Hematopoietic multipotent progenitor cell treated with erythropoietin and hydrocortisone succinate and interleukin-3 and kit ligand, for 15 days (in vitro differentiated cells): Measurements from ENCODE around the gene ARL2BP.
A peak's percentile ranks its signal among the peaks of the same experiment; 100 is the strongest.

Source experiments
- DNase-seq: peaks from one replicate; pipeline ENCODE4 v3.0.0-alpha.2; 2015; ENCODE audit warnings: low spot score

The ARL2BP gene

GRCh38 chr16:57283214-57283958, 38.3 kb downstream of the ARL2BP start:
- DNase-seq, result no peak

GRCh38 chr16:57283959-57284208, 38.8 kb downstream of the ARL2BP start:
- DNase-seq, result no peak

- no peak for DNase-seq
Observed at GRCh38 chr16:57284209-57284951, 39.3 kb downstream of the ARL2BP start, which contains the start of gene PLLP. Gene PLLP, minus strand, starts transcription at chr16:57284672. Its CDS starts 132 bp downstream, at chr16:57284540.

- no peak for DNase-seq
Observed at GRCh38 chr16:57284952-57285363, 39.9 kb downstream of the ARL2BP start.

DNA sequence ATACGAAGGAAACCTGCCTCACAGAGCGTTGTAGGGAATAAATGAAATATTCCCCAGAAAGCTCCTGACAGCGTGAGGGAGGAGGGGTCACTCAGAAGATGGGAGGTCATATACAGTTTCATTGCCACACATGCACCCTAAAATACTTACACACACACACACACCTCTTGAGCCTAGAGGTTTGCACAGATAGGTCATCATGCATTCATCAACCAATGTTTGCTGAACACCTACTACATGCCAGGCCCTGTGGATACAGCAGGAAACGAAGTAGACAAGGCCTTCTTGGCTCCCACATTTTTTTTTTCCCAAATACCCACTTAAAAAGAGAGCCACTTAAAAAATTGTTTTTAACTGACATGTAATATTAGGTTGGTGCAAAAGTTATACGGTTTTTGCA, 40.3 kb downstream of the ARL2BP start:
- DNase-seq, result no peak

GRCh38 chr16:57289391-57290257, 44.6 kb downstream of the ARL2BP start:
- no peak for DNase-seq

DNA sequence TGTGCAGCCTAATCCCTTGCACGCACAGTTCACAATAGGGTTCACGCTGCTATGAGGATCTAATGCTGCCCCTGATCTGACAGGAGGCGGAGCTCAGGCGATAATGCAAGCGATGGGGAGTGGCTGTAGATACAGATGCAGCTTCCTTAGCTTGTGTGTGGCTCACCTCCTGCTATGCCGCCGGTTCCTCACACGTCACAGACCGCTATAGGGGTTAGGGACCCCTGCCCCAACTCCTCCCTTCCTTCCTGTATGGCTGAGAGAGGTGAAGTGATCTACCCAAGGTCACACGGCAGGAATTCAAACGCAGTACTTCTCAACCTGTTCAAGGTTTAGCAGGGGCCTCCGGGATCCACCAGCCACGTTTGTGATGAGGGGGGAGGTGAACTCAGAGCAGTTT, 52.8 kb downstream of the ARL2BP start:
- DNase-seq, result no peak

- DNase-seq, result no peak
Observed at GRCh38 chr16:57299009-57299718, 54.1 kb downstream of the ARL2BP start.

DNA sequence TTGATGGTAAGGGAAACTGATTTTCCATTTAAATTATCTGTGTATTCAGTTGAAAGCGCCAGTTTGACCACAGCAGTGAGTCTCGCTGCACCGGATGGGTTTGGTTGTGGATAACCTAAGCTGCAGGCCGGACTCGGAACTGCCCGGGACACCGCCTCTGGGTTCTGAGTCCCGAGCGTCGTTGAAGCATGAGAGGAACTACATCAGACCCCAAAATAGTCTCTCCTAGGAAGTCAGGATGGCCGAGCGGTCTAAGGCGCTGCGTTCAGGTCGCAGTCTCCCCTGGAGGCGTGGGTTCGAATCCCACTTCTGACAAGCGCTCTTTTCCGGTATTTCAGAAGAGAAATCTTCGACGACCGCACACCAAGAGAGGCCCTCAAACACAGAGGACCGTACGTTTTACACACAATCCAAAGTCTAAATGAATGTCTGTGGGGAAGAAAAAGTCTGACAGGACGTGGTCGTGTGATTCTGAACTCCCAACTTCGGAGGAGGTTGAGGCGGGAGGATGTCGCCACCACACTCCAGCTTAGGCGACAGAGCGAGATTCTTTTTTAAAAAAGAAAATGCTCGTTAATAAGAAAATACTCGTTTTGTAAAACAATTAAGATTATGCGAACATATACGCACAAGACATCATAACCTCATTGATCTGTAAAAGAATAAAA, 54.8 kb downstream of the ARL2BP start:
- peak; percentile 79 for DNase-seq

GRCh38 chr16:57300387-57301125, 55.5 kb downstream of the ARL2BP start:
- DNase-seq, result peak; percentile 99

GRCh38 chr16:57301126-57301817, 56.2 kb downstream of the ARL2BP start:
- DNase-seq, result no peak
